ENCODE measurements around the gene WASHC4. TPM values are rescaled to one million over a fixed set of nuclear protein-coding genes. Genes with fewer than 3 reads are reported as not detected.

The WASHC4 gene
- total and polyA plus RNA-seq, 4 donors = 11.5 to 59.1 (median 32.6) TPM

DNA sequence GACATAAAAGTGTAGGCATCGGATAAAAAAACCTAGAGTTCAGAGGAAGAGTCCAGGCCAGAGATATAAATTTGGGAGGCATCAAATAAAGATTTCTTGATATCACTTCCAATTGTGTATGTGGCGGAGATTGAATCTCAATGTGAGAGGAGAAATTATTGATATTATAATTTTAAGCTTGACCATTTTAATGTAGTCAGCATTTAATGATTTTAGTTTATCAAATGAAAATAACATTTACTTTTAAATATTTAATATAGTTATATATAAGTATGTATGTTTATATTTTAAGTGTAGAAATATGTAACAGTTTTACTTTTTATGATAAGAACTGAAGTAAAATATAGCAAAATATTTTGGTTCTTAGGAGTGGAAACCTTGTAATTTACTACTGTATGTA, 48.7 kb downstream of the WASHC4 start:
- Histone ChIP-seq H3K9me3 (ENCODE audit: control insufficient read depth in 4 of 4, low read length in 3 of 4) (no peaks in the 10 kb centered on the region), H3K9ac (ENCODE audit: low read depth in 1 of 2, low read length in 2 of 2) (no peak overlapping the region), H3K27me3 (ENCODE audit: control insufficient read depth in 4 of 4, insufficient read depth in 4 of 4, low read length in 3 of 4) (no peaks in the 10 kb centered on the region), H3K27ac (ENCODE audit: low read depth in 1 of 2, low read length in 2 of 2) (no peak overlapping the region), H3K4me3 (ENCODE audit: low read depth in 1 of 3, low read length in 3 of 3) (no peak overlapping the region), H3K4me1 (ENCODE audit: control insufficient read depth in 4 of 4, insufficient read depth in 4 of 4, low read length in 3 of 4) (no peaks in the 10 kb centered on the region), H3K36me3 (ENCODE audit: control insufficient read depth in 4 of 4, insufficient read depth in 3 of 4, low read depth in 1 of 4, low read length in 3 of 4) (peaks cover 9 to 60% (median 42%) of the 10 kb centered on the region in 4 donors)
- no peak for TF ChIP-seq ATF3 (IDR thresholded peaks at IDR 0.05)
- no peak for TF ChIP-seq ZBTB33 (IDR thresholded peaks at IDR 0.05)
- no peak for TF ChIP-seq FOXA2 (IDR thresholded peaks at IDR 0.05)
- TF ChIP-seq REST (IDR thresholded peaks at IDR 0.05) = no peak
- TF ChIP-seq, protein P1, sequence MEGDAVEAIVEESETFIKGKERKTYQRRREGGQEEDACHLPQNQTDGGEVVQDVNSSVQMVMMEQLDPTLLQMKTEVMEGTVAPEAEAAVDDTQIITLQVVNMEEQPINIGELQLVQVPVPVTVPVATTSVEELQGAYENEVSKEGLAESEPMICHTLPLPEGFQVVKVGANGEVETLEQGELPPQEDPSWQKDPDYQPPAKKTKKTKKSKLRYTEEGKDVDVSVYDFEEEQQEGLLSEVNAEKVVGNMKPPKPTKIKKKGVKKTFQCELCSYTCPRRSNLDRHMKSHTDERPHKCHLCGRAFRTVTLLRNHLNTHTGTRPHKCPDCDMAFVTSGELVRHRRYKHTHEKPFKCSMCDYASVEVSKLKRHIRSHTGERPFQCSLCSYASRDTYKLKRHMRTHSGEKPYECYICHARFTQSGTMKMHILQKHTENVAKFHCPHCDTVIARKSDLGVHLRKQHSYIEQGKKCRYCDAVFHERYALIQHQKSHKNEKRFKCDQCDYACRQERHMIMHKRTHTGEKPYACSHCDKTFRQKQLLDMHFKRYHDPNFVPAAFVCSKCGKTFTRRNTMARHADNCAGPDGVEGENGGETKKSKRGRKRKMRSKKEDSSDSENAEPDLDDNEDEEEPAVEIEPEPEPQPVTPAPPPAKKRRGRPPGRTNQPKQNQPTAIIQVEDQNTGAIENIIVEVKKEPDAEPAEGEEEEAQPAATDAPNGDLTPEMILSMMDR (IDR thresholded peaks at IDR 0.05; ENCODE audit: low read depth, low read length, missing input control) = no peak
- no peak for TF ChIP-seq RAD21 (IDR thresholded peaks at IDR 0.05)
- TF ChIP-seq SP1 (IDR thresholded peaks at IDR 0.05) = no peak
- no peak for TF ChIP-seq TAF1 (conservative IDR thresholded peaks at IDR 0.05)
- TF ChIP-seq HNF4A (conservative IDR thresholded peaks at IDR 0.05) = no peak
- TF ChIP-seq, protein P2, sequence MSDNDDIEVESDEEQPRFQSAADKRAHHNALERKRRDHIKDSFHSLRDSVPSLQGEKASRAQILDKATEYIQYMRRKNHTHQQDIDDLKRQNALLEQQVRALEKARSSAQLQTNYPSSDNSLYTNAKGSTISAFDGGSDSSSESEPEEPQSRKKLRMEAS (IDR thresholded peaks at IDR 0.05) = no peak
- TF ChIP-seq NR2F2 (IDR thresholded peaks at IDR 0.05) = no peak
- TF ChIP-seq GABPA (IDR thresholded peaks at IDR 0.05 in 1 of 2, conservative IDR thresholded peaks at IDR 0.05 in 1 of 2) = no peak
- TF ChIP-seq FOXA1 (IDR thresholded peaks at IDR 0.05) = no peak
- DNase-seq (ENCODE audit: low spot score) = no peak
- WGBS = 97% methylated on average over 2 of the region's 2 CpGs

GRCh38 chr12:105157606-105158005, 50.1 kb downstream of the WASHC4 start:
- Histone ChIP-seq H3K27me3 (ENCODE audit: control insufficient read depth in 4 of 4, insufficient read depth in 4 of 4, low read length in 3 of 4) (no peaks in the 10 kb centered on the region), H3K4me3 (ENCODE audit: low read depth in 1 of 3, low read length in 3 of 3) (no peak overlapping the region), H3K4me1 (ENCODE audit: control insufficient read depth in 4 of 4, insufficient read depth in 4 of 4, low read length in 3 of 4) (no peaks in the 10 kb centered on the region), H3K9me3 (ENCODE audit: control insufficient read depth in 4 of 4, low read length in 3 of 4) (no peaks in the 10 kb centered on the region), H3K27ac (ENCODE audit: low read depth in 1 of 2, low read length in 2 of 2) (no peak overlapping the region), H3K36me3 (ENCODE audit: control insufficient read depth in 4 of 4, insufficient read depth in 3 of 4, low read depth in 1 of 4, low read length in 3 of 4) (peaks cover 6 to 61% (median 44%) of the 10 kb centered on the region in 4 donors), H3K9ac (ENCODE audit: low read depth in 1 of 2, low read length in 2 of 2) (no peak overlapping the region)
- DNase-seq (ENCODE audit: low spot score) = no peak
- TF ChIP-seq EGR1 (IDR thresholded peaks at IDR 0.05; ENCODE audit: low read depth in 2 of 2) (no peak), RAD21 (IDR thresholded peaks at IDR 0.05) (no peak), NR2F2 (IDR thresholded peaks at IDR 0.05) (no peak), FOXA2 (IDR thresholded peaks at IDR 0.05) (no peak), SP1 (IDR thresholded peaks at IDR 0.05) (no peak), JUND (IDR thresholded peaks at IDR 0.05) (no peak), GABPA (IDR thresholded peaks at IDR 0.05 in 1 of 2, conservative IDR thresholded peaks at IDR 0.05 in 1 of 2) (no peak)
- WGBS = 94% methylated on average over 3 of the region's 3 CpGs
